ENCODE data around the gene CIB4. TPM values are rescaled to one million over a fixed set of nuclear protein-coding genes. Genes with fewer than 3 reads are reported as not detected.

The CIB4 gene
- total RNA-seq, 3 donors from 2014 or later (not counting 1 experiment from before 2014, with no cell fraction given): not detected

DNA sequence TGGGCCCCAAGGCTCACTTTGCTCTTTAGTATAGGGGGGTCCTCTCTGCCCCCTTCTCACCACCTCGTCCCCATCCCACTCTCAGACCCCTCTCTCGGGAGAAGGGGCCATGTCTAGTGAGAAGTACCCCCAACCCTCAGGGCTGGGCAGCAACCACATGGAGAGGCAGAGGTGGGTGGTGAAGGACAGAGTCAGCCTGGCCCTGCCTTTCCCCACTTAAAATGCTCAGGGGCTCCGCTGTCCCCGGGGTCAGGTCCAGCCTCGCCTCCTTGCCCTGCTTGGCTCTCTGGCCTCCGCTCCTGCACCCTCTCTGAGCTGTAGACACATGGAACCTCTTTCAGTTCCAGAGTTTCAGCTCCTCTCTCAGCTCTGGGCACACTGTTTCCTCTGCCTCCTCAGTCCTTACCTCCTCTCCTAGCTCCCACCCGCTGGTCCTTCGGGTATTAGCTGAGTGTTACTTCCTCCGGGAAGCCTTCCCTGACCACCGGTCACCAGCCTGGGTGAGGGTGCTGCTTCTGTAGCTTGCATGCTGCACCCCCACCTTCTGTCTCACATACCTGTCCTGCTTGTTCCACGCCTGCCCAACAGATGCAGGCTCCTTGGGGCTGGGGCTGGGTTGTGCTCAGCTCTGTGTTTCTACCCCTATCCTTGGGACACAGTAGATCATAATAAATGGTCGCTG lies 83.8 kb downstream of the CIB4 start:
- no peaks in the 10 kb centered on the region for H3K9me3 Mint-ChIP-seq
- WGBS (ENCODE audit: insufficient coverage): 86% methylated on average over 10 of the region's 12 CpGs

GRCh38 chr2:26556309-26557243 lies 84.6 kb downstream of the CIB4 start:
- Mint-ChIP-seq H3K27me3 (ENCODE audit: low read depth in 2 of 2) (peaks cover 35 to 37% of the 10 kb centered on the region in 2 donors), H3K27ac (no peak overlapping the region), H3K4me1 (no peaks in the 10 kb centered on the region), H3K4me3 (no peak overlapping the region), H3K9me3 (no peaks in the 10 kb centered on the region), H3K36me3 (no peaks in the 10 kb centered on the region)
- no peaks in the 10 kb centered on the region for H3K36me3 ChIP-seq (ENCODE audit: control insufficient read depth, insufficient read depth, low read length)
- H3K4me1 ChIP-seq (ENCODE audit: control insufficient read depth, insufficient read depth, low read length): no peaks in the 10 kb centered on the region
- H3K27ac ChIP-seq (ENCODE audit: low read length): no peak overlapping the region
- H3K27me3 ChIP-seq (ENCODE audit: control insufficient read depth, insufficient read depth, low read length): peaks cover 6% of the 10 kb centered on the region
- ATAC-seq: no peak
- intact Hi-C loops (cut with micrococcal nuclease): no loop called here
- TF ChIP-seq CTCF (IDR thresholded peaks at IDR 0.05): no peak
- no peaks in the 10 kb centered on the region for H3K9me3 ChIP-seq (ENCODE audit: control insufficient read depth, insufficient read depth, low read length)
- 85% methylated on average over 15 of the region's 15 CpGs for WGBS (ENCODE audit: insufficient coverage)
- no peak overlapping the region for H3K4me3 ChIP-seq (ENCODE audit: low read length)
- no peak for DNase-seq

More for the DNA sequence above, 83.8 kb downstream of the CIB4 start:
- no peak overlapping the region for H3K4me3 ChIP-seq (ENCODE audit: low read length)
- H3K27ac ChIP-seq (ENCODE audit: low read length): no peak overlapping the region
- intact Hi-C loops (cut with micrococcal nuclease): no loop called here
- Mint-ChIP-seq H3K27me3 (ENCODE audit: low read depth in 2 of 2) (peaks cover 34 to 43% of the 10 kb centered on the region in 2 donors), H3K27ac (no peak overlapping the region), H3K4me3 (no peak overlapping the region), H3K36me3 (no peaks in the 10 kb centered on the region), H3K4me1 (no peaks in the 10 kb centered on the region)
- peaks cover 5% of the 10 kb centered on the region for H3K4me1 ChIP-seq (ENCODE audit: control insufficient read depth, insufficient read depth, low read length)
- TF ChIP-seq CTCF (IDR thresholded peaks at IDR 0.05): no peak
- peaks cover 13% of the 10 kb centered on the region for H3K27me3 ChIP-seq (ENCODE audit: control insufficient read depth, insufficient read depth, low read length)
- H3K9me3 ChIP-seq (ENCODE audit: control insufficient read depth, insufficient read depth, low read length): no peaks in the 10 kb centered on the region
- H3K36me3 ChIP-seq (ENCODE audit: control insufficient read depth, insufficient read depth, low read length): no peaks in the 10 kb centered on the region
- DNase-seq: no peak
- no peak for ATAC-seq

DNA sequence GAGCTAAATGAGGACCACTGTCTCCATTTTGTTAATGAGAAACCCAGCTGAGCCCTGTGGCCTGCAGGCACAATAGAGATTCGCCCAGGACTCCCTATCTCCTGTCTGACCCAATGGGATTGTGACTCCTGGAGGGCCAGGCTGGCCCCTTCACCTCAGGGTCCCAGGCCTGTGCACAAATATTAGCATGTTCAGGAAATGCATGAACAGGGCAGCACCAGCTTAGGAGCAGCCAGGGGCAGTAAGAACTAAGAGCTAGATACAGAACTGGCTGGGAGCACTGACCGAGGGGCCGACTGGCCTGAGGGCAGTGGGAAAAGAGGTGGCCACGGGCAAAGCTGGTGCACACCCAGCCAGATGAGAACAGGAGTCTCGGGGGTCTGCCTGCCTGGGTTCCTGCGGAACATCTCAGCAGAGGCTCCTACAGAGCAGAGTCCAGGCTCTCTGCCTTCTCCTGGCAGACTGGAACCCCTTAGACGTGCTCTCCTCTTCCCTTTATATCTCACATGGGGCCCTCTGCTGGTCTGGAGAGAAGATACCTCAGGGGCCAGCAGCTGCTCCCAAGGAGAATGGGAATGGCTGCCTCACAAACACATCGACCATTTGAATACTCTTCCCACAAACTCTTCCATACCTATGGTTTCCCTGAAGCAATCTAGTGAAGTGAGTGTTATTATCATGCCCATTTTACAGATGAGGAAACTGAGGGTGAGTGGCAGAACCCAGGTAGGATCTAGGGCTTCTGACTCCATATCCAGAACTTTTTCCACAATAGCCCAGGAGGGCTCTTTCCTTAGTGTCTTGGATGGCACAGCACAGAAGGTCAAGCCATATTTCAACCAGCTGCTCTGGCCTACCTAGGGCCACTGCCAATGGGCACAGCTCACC lies 85.7 kb downstream of the CIB4 start:
- H3K27ac ChIP-seq (ENCODE audit: low read length): no peak overlapping the region
- DNase-seq: no peak
- H3K4me3 Mint-ChIP-seq: no peak overlapping the region
- no peak for TF ChIP-seq CTCF (IDR thresholded peaks at IDR 0.05)
- H3K27me3 Mint-ChIP-seq (ENCODE audit: low read depth in 2 of 2): peaks cover 33 to 34% of the 10 kb centered on the region in 2 donors
- H3K27ac Mint-ChIP-seq: no peak overlapping the region
- H3K9me3 Mint-ChIP-seq: no peaks in the 10 kb centered on the region
- H3K27me3 ChIP-seq (ENCODE audit: control insufficient read depth, insufficient read depth, low read length): peaks cover 3% of the 10 kb centered on the region
- no peaks in the 10 kb centered on the region for H3K9me3 ChIP-seq (ENCODE audit: control insufficient read depth, insufficient read depth, low read length)
- H3K36me3 ChIP-seq (ENCODE audit: control insufficient read depth, insufficient read depth, low read length): no peaks in the 10 kb centered on the region
- no peak overlapping the region for H3K4me3 ChIP-seq (ENCODE audit: low read length)
- H3K4me1 ChIP-seq (ENCODE audit: control insufficient read depth, insufficient read depth, low read length): no peaks in the 10 kb centered on the region
- no peaks in the 10 kb centered on the region for H3K36me3 Mint-ChIP-seq
- intact Hi-C loops (cut with micrococcal nuclease): no loop called here
- no peak for ATAC-seq
- WGBS (ENCODE audit: insufficient coverage): 80% methylated on average over 7 of the region's 8 CpGs
- no peaks in the 10 kb centered on the region for H3K4me1 Mint-ChIP-seq

All from natural killer cell (primary cell).